ENCODE measurements around the gene TECPR1. TPM values are rescaled to one million over a fixed set of nuclear protein-coding genes. Genes with fewer than 3 reads are reported as not detected.

TECPR1 gene
- total RNA-seq, 1 donor from 2014 or later = 39.9 TPM

DNA sequence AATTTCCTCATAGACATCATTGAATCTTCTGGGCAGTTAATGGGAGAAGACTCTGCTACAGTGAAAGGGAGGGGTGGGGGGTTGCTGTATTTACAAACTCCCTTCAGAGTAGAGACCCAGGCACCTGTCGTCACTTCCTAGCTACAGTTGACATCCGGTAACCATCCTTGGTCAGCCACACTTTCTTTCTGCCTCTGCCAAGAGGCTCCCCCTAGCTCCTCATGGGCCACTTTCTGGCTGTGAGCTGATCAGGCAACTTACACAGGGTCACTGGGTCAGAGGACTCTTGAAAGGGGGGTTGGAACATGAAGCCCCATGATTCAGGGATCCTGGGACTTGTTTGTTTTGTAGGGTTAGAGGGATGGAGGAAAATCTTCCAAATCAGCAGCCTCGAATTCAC lies 1.2 kb downstream of the TECPR1 start:
- no peaks in the 10 kb centered on the region for H3K9me3 Mint-ChIP-seq
- peak overlapping the region; percentile 95 for H3K27ac Mint-ChIP-seq
- H3K27me3 Mint-ChIP-seq = no peaks in the 10 kb centered on the region
- DNase-seq (ENCODE audit: extremely low spot score, unreplicated experiment) = no peak
- H3K36me3 Mint-ChIP-seq = no peaks in the 10 kb centered on the region
- H3K4me3 Mint-ChIP-seq = peak overlapping the region; percentile 94
- TF ChIP-seq, protein P1, sequence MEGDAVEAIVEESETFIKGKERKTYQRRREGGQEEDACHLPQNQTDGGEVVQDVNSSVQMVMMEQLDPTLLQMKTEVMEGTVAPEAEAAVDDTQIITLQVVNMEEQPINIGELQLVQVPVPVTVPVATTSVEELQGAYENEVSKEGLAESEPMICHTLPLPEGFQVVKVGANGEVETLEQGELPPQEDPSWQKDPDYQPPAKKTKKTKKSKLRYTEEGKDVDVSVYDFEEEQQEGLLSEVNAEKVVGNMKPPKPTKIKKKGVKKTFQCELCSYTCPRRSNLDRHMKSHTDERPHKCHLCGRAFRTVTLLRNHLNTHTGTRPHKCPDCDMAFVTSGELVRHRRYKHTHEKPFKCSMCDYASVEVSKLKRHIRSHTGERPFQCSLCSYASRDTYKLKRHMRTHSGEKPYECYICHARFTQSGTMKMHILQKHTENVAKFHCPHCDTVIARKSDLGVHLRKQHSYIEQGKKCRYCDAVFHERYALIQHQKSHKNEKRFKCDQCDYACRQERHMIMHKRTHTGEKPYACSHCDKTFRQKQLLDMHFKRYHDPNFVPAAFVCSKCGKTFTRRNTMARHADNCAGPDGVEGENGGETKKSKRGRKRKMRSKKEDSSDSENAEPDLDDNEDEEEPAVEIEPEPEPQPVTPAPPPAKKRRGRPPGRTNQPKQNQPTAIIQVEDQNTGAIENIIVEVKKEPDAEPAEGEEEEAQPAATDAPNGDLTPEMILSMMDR (conservative IDR thresholded peaks at IDR 0.05) = no peak
- H3K4me1 Mint-ChIP-seq (ENCODE audit: unreplicated experiment) = peaks cover 13% of the 10 kb centered on the region

DNA sequence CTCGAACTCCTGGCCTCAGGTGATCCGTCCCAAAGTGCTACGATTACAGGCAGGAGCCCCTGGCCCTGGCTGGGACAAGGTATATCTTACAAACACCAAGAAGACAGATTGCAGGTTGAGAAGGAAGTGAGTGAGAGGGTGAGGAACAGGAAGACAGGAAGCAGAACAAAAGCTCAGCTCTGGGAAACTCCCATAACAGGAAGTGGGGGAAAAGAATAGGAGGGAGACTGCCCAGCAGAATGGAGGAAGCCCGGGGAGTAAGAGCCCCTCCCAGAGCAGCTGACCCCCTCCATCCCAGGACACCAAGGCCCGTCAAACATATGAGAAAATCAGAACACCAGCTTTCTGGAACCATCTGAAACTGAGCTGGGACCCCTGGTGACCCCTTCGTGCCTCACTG lies 2.9 kb downstream of the TECPR1 start:
- no peaks in the 10 kb centered on the region for H3K27me3 Mint-ChIP-seq
- H3K27ac Mint-ChIP-seq = peak overlapping the region; percentile 25
- no peaks in the 10 kb centered on the region for H3K36me3 Mint-ChIP-seq
- TF ChIP-seq, protein P1 (conservative IDR thresholded peaks at IDR 0.05) = no peak
- H3K4me1 Mint-ChIP-seq (ENCODE audit: unreplicated experiment) = peaks cover 13% of the 10 kb centered on the region
- H3K9me3 Mint-ChIP-seq = no peaks in the 10 kb centered on the region
- H3K4me3 Mint-ChIP-seq = peak overlapping the region; percentile 48
- no peak for DNase-seq (ENCODE audit: extremely low spot score, unreplicated experiment)

DNA sequence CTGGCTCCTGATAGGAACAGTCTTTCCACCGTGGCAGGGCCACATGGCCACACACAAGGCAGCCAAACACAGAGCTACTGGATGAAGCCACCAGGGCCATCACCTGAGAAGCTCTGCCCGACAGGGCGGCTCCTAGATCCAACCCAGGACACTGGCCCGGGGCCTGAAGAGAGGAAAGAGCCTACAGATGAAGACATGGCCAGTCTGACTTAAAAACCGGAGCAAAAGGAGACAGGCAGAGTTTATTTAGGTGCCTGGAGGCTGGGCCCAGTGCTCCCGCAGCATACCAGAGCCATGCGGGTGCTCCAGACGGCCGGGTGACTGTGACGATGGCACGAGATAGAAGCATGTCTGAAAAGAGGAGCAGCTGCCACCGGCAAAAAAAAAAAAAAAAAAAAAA lies 3.9 kb downstream of the TECPR1 start:
- Mint-ChIP-seq H3K9me3 (no peaks in the 10 kb centered on the region), H3K36me3 (no peaks in the 10 kb centered on the region), H3K4me1 (ENCODE audit: unreplicated experiment) (peaks cover 9% of the 10 kb centered on the region), H3K27me3 (no peaks in the 10 kb centered on the region), H3K27ac (no peak overlapping the region), H3K4me3 (no peak overlapping the region)
- no peak for DNase-seq (ENCODE audit: extremely low spot score, unreplicated experiment)
- TF ChIP-seq, protein P1 (conservative IDR thresholded peaks at IDR 0.05) = no peak

DNA sequence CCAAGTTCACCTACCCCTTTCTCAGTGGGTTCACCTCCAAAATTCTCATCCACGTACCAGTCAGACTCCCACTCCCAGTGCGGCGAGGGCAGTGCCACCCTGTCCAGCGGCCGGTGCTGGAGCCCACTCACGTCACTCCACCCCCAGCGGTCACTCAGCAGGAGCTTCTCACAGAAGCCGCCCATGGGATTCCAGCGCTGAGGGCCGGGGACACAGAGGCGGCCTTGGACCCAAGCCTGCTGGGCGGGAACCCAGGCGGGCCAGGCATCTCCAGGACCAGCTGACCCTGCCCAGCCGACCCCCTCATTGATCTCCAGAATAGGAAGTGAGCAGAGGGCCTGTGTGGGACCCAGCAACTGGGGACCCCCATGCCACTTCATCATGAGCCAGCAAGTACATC lies 7.2 kb downstream of the TECPR1 start:
- Mint-ChIP-seq H3K4me3 (no peak overlapping the region), H3K4me1 (ENCODE audit: unreplicated experiment) (peaks cover 3% of the 10 kb centered on the region), H3K9me3 (no peaks in the 10 kb centered on the region), H3K27me3 (no peaks in the 10 kb centered on the region), H3K27ac (no peak overlapping the region), H3K36me3 (no peaks in the 10 kb centered on the region)
- no peak for DNase-seq (ENCODE audit: extremely low spot score, unreplicated experiment)
- TF ChIP-seq, protein P1 (conservative IDR thresholded peaks at IDR 0.05) = no peak

DNA sequence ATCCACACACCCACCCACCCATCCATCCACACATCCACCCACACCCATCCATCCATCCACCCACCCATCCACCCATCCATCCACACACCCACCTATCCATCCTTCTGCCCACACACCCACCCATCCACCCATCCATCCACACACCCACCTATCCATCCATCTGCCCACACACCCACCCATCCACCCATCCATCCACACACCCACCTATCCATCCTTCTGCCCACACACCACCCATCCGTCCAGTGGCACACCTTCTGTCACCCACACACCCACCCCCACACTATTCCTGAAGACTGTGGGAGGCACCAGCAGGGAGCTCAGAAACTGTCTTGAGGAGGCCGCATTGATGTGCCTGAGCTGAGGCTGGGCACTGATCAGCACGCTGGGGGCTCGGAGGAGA lies 9.1 kb downstream of the TECPR1 start:
- H3K4me3 Mint-ChIP-seq = no peak overlapping the region
- TF ChIP-seq, protein P1 (conservative IDR thresholded peaks at IDR 0.05) = no peak

DNA sequence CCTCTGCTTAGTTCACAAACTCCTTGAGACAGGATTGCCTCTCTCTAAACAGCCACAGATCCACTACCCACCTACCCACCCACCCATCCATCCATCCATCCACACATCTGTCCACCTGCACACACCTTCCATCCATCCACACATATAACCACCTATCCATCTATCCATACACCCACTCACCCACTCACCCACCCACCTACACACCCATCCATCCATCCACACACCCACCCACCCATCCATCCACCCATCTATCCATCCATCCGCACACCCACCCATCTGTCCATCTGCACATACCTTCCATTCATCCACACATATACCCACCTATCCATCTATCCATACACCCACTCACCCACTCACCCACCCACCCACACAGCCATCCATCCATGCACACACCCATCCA lies 9.7 kb downstream of the TECPR1 start:
- Mint-ChIP-seq H3K36me3 (peaks cover 4% of the 10 kb centered on the region), H3K9me3 (no peaks in the 10 kb centered on the region), H3K27ac (no peak overlapping the region), H3K27me3 (no peaks in the 10 kb centered on the region), H3K4me3 (no peak overlapping the region), H3K4me1 (ENCODE audit: unreplicated experiment) (no peaks in the 10 kb centered on the region)
- TF ChIP-seq, protein P1 (conservative IDR thresholded peaks at IDR 0.05) = no peak
- DNase-seq (ENCODE audit: extremely low spot score, unreplicated experiment) = no peak

More for the DNA sequence above, 9.1 kb downstream of the TECPR1 start:
- Mint-ChIP-seq H3K27me3 (no peaks in the 10 kb centered on the region), H3K27ac (no peak overlapping the region), H3K4me1 (ENCODE audit: unreplicated experiment) (no peaks in the 10 kb centered on the region), H3K36me3 (peaks cover 4% of the 10 kb centered on the region), H3K9me3 (no peaks in the 10 kb centered on the region)
- no peak for DNase-seq (ENCODE audit: extremely low spot score, unreplicated experiment)

All from type B pancreatic cell (in vitro differentiated cells).